Ovary (tissue), 3 donors: ENCODE results near the gene BCAS4.
"Not testable (repeated sequence)": the region's sequence is repeated elsewhere in the genome, so short reads cannot be mapped to it uniquely, and the experiment has no call there.

Source experiments
- EP300 ChIP-seq: sonication (generic); formaldehyde crosslinking; IDR thresholded peaks from one replicate; pipeline ENCODE4 v1.6.1; 2017; ENCODE audit warnings: antibody characterized with exemption
- TF ChIP-seq, protein P1 (sequence below), 3 donors: fragments of 450-650 bp in 2 of 3; fragments of 200-600 bp in 1 of 3; IDR thresholded peaks; one replicate each; pipeline versions ENCODE4 v1.5.1 to v1.8.0; 2016 to 2022; ENCODE audit warnings: antibody characterized with exemption in 3 of 3, mild to moderate bottlenecking in 1 of 3
- donor health status: DM: no; HTN: no; CAD: no.

DNA sequence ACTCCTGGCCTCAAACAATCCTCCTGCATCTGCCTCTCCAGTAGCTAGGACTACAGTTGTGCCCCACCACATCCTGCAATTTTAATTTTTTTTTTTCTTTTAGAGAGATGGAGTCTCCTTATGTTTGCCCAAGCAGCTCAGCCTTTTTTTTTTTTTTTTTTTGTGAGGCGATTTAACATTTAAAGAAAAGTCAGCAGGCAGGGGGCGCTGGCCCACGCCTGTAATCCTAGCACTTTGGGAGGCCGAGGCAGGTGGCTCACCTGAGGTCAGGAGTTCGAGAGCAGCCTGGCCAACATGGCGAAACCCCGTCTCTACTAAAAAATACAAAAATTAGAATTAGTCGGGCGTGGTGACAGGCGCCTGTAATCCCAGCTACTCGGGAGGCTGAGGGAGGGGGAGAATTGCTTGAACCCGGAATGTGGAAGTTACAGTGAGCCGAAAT, 1.3 kb upstream of the BCAS4 start:
- TF ChIP-seq EP300, result not testable (repeated sequence)
- TF ChIP-seq, protein P1, sequence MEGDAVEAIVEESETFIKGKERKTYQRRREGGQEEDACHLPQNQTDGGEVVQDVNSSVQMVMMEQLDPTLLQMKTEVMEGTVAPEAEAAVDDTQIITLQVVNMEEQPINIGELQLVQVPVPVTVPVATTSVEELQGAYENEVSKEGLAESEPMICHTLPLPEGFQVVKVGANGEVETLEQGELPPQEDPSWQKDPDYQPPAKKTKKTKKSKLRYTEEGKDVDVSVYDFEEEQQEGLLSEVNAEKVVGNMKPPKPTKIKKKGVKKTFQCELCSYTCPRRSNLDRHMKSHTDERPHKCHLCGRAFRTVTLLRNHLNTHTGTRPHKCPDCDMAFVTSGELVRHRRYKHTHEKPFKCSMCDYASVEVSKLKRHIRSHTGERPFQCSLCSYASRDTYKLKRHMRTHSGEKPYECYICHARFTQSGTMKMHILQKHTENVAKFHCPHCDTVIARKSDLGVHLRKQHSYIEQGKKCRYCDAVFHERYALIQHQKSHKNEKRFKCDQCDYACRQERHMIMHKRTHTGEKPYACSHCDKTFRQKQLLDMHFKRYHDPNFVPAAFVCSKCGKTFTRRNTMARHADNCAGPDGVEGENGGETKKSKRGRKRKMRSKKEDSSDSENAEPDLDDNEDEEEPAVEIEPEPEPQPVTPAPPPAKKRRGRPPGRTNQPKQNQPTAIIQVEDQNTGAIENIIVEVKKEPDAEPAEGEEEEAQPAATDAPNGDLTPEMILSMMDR (IDR thresholded peaks at IDR 0.05), result not testable (repeated sequence)
